IPS-20b (cell line): ENCODE data around the gene CABP4.

Experiments used
- H3K27ac ChIP-seq: one replicate; pipeline ENCODE4 v1.5.1; 2013; ENCODE audit warnings: low read length
- H3K27me3 ChIP-seq: 2 replicates; pipeline ENCODE4 v1.6.1; 2013; ENCODE audit warnings: mild to moderate bottlenecking, low read length, inconsistent platforms; ENCODE audit not compliant: insufficient read depth
- H3K36me3 ChIP-seq: 2 replicates; pipeline ENCODE4 v1.6.1; 2013; ENCODE audit warnings: low read depth, mild to moderate bottlenecking, inconsistent platforms, low read length, moderate library complexity; ENCODE audit not compliant: insufficient read depth
- H3K4me1 ChIP-seq: 2 replicates; pipeline ENCODE4 v1.6.1; 2013; ENCODE audit warnings: mild to moderate bottlenecking, control low read depth, inconsistent platforms, low read length, moderate library complexity; ENCODE audit not compliant: insufficient read depth
- H3K4me3 ChIP-seq: 2 replicates; pipeline ENCODE4 v1.5.1; 2013; ENCODE audit warnings: mild to moderate bottlenecking, low read length, inconsistent platforms
- H3K9ac ChIP-seq: 2 replicates; pipeline ENCODE4 v1.6.1; 2013; ENCODE audit warnings: low read depth, mild to moderate bottlenecking, inconsistent platforms, low read length, moderate library complexity
- H3K9me3 ChIP-seq: 2 replicates; pipeline ENCODE4 v1.6.1; 2013; ENCODE audit warnings: mild to moderate bottlenecking, low read depth, low read length, inconsistent platforms; ENCODE audit not compliant: insufficient read depth

CABP4 gene

GRCh38 chr11:67499808-67500483, 44.8 kb downstream of the CABP4 start:
- Histone ChIP-seq H3K4me3 (no peak overlapping the region), H3K27ac (no peak overlapping the region), H3K36me3 (peaks cover 14% of the 10 kb centered on the region), H3K27me3 (peaks cover 14% of the 10 kb centered on the region), H3K9me3 (no peaks in the 10 kb centered on the region), H3K9ac (no peak overlapping the region), H3K4me1 (no peaks in the 10 kb centered on the region)

DNA sequence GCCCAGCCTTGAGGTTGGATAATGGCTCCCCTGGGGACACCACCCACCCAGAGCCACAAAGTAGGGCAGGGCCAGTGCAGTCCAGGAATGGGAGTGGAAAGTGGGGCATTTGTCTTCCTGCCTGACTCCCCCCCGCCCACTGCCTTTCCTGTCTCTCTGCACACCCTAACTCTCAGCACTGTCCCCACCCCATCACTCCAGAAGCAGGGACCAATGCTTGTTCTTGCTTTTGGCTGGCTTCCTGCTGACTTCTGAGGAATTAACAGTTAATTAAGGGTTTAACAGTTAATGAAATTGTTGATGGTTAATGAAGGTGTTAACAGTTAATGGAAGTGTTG, 45.3 kb downstream of the CABP4 start:
- Histone ChIP-seq H3K36me3 (peaks cover 14% of the 10 kb centered on the region), H3K9ac (no peak overlapping the region), H3K4me1 (peaks cover 1% of the 10 kb centered on the region; the same call in 1 of the 2 replicates), H3K27ac (no peak overlapping the region), H3K9me3 (no peaks in the 10 kb centered on the region), H3K4me3 (no peak overlapping the region), H3K27me3 (peaks cover 14% of the 10 kb centered on the region)

DNA sequence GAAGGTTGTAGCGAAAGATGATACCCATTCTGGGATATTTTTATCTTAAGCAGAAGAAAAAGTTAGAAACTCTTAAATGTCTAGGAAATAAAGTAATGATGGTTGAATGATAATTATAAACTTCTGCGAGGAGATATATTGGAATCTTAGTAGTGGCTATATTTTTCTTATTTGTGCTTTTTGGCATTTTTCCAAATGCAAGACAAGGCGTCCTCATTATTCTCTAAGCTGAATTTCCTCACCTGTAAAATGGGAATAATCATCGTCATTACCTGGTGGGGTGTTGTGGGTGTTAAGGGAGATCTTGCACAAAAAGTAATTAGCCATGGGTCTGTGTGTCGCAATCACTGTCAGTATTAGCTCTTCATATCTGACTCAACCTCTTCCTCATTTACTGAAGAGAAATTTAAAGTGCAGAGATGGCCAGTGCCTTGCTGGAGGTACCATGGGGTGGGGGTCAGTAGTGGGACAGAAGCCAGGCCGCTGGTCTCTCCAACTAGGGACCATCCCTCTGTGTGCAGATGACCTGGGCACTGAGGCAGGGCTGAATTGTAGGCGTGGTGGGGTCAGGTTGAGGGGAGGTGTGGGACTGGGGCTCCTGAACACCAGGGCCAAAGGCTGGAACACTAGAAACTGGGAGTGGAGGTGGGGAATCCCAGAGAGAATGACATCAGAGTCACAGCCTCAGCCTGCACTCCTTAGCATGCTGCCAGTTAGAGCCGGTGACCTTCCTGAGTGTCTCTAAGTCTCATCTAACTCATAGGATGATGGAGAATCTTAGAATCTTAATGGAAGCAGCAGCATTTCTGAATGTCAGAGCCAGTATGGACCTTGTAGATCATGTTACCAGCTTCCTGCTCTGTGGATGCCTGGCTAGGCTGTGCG, 45.9 kb downstream of the CABP4 start:
- Histone ChIP-seq H3K9me3 (no peaks in the 10 kb centered on the region), H3K4me1 (peaks cover 5% of the 10 kb centered on the region; the same call in 1 of the 2 replicates), H3K36me3 (peaks cover 14% of the 10 kb centered on the region), H3K9ac (no peak overlapping the region), H3K4me3 (no peak overlapping the region), H3K27me3 (peaks cover 14% of the 10 kb centered on the region), H3K27ac (no peak overlapping the region)

GRCh38 chr11:67501854-67502253, 46.7 kb downstream of the CABP4 start:
- H3K4me1 ChIP-seq = peaks cover 5% of the 10 kb centered on the region; the same call in 1 of the 2 replicates
- no peak overlapping the region for H3K4me3 ChIP-seq
- H3K36me3 ChIP-seq = peaks cover 16% of the 10 kb centered on the region
- H3K9me3 ChIP-seq = no peaks in the 10 kb centered on the region
- H3K27ac ChIP-seq = no peak overlapping the region
- H3K27me3 ChIP-seq = peaks cover 14% of the 10 kb centered on the region
- H3K9ac ChIP-seq = no peak overlapping the region

DNA sequence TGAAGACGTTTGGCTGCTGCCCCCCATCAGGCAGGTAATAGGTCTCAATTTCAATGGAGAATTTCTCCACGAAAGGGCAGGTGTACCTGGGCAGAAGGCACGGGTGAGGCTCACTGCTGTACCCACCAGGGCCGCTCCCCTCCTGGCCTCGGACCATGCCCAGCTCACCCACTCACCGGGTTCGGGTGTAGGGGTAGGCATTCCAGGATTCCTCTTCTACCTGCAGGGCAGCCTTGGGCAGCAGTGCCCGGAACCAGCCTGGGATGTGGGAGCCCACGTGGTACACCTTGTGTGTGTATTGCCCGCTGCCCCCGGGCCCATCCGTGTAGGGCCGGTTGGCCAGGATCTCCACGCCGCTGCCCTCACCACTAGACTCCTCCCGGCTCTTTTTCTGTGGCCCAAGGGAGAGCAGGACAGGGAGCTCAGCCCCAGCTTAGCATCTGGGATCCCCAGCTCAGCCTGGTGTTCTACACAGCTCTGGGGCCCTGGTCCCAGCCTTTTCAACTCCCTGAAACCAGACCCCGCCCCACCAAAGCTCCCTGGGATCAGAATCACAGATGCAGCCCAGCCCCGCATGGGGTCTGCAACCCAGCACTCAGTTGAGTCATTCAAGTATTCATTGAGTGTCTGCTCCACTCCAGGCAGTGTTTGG, 47.3 kb downstream of the CABP4 start:
- Histone ChIP-seq H3K9ac (no peak overlapping the region), H3K27ac (no peak overlapping the region), H3K27me3 (peaks cover 14% of the 10 kb centered on the region), H3K4me1 (peaks cover 5% of the 10 kb centered on the region; the same call in 1 of the 2 replicates), H3K36me3 (peaks cover 16% of the 10 kb centered on the region), H3K4me3 (no peak overlapping the region), H3K9me3 (no peaks in the 10 kb centered on the region)

DNA sequence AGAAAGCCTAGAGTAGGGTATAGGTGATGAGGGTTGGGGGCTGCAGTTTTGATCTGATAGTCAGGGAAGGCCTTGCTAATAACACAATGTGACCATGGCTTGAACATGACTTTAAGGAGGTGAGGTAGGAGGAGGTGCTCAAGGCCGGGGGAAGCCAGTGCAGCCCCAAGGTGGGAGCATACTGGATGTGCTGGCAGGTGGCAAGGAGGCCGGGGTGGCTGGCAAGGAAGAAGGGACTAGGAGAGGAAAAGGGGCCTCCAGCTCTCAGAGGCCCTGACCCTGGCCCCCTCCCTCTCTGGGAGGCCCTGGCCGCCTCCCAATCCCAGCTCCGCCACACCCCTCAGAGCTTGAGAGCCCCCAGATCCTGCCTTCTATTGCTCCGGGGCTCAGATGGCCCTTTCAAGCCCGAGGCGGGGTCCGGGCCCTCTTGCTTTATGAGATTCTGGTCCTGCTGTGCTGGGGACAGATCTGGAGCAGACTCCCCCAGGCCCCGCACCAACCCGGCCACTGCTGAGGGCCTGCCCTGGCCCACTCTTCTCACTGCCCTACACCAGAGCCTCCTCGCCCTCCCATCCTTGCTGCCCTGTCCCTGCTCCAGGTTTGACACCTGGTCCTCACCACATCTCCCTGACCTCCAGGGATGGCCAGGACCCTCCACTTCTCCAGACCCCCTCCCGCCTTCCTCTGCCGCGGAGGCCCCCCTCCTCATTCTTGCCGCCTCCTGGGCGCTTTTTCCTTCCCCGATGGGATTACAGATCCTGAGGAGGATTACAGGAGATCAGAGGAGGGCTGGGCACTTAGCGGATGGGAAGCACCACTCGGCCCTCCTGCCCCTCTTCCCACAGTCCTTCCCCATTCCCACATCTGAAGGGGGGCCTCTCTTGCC, 48.2 kb downstream of the CABP4 start:
- peak overlapping the region; percentile 82; the same call in 1 of the 2 replicates for H3K4me3 ChIP-seq
- peaks cover 14% of the 10 kb centered on the region for H3K27me3 ChIP-seq
- no peak overlapping the region for H3K27ac ChIP-seq
- no peaks in the 10 kb centered on the region for H3K9me3 ChIP-seq
- H3K9ac ChIP-seq = peak overlapping the region; percentile 48; the same call in 1 of the 2 replicates
- peaks cover 5% of the 10 kb centered on the region; the same call in 1 of the 2 replicates for H3K4me1 ChIP-seq
- H3K36me3 ChIP-seq = peaks cover 16% of the 10 kb centered on the region

DNA sequence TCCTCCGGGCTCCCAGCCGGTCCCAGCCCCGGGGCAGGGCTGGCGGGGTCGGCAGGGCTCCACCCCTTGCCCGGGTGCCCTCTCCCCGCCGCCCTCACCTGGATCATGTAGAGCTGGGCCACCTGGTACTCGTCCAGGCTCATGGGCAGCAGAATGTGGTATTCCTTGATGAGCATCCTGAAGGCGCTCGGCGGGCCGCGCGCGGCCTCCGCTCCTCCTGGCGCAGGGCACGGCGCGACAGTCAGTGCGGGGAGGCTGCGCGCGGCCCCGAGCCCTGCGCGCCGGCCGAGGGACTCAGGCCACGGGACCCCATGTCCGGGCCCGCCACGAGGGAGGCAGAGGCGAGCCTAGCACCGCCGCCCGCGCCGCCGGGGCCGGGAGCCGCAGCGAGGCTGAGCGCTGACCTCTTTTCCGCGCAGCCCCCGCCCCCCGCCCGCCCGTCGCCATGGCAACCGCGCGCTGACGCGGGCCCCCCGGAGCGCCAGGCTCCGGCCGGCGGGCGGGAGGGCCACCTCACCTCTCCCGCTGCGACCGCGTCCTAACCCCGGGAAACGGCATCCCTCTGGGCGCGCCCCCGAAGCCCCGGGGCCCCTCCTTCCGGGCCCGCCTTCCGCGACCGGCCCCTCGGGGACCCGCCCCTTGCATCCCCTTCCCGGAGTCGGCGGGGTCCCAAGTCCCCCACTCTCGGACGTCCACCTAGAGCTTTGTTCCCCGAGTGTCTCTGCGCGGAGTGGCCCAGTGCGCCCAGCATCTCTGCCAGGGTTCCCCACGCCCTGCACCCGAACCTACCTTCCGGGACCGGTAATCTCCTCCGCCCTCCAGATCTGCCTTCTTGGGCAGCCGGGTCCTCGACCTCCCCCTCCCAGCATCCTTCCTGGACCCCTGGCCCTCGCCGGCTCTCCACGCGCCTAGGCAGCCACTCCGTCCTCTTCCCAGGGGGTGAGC, 49.1 kb downstream of the CABP4 start:
- Histone ChIP-seq H3K27me3 (peaks cover 14% of the 10 kb centered on the region), H3K4me1 (peaks cover 5% of the 10 kb centered on the region; the same call in 1 of the 2 replicates), H3K36me3 (peaks cover 16% of the 10 kb centered on the region), H3K9me3 (no peaks in the 10 kb centered on the region), H3K9ac (peak overlapping the region; percentile 72), H3K4me3 (peak overlapping the region; percentile 82), H3K27ac (no peak overlapping the region)

GRCh38 chr11:67504950-67505581, 49.9 kb downstream of the CABP4 start, which contains the start of gene PITPNM1:
Gene PITPNM1, minus strand, starts transcription at chr11:67505363. Its CDS starts 1,183 bp downstream, at chr11:67504180.
- no peak within 1 kb of the TSS for H3K27ac ChIP-seq
- H3K4me1 ChIP-seq = peaks cover 5% of the 10 kb centered on the region; the same call in 1 of the 2 replicates
- peak within 1 kb of the TSS; percentile 72 for H3K9ac ChIP-seq
- peaks cover 14% of the 10 kb centered on the region for H3K27me3 ChIP-seq
- peak within 1 kb of the TSS; percentile 82 for H3K4me3 ChIP-seq
- no peaks in the 10 kb centered on the region for H3K9me3 ChIP-seq
- H3K36me3 ChIP-seq = peaks cover 16% of the 10 kb centered on the region

DNA sequence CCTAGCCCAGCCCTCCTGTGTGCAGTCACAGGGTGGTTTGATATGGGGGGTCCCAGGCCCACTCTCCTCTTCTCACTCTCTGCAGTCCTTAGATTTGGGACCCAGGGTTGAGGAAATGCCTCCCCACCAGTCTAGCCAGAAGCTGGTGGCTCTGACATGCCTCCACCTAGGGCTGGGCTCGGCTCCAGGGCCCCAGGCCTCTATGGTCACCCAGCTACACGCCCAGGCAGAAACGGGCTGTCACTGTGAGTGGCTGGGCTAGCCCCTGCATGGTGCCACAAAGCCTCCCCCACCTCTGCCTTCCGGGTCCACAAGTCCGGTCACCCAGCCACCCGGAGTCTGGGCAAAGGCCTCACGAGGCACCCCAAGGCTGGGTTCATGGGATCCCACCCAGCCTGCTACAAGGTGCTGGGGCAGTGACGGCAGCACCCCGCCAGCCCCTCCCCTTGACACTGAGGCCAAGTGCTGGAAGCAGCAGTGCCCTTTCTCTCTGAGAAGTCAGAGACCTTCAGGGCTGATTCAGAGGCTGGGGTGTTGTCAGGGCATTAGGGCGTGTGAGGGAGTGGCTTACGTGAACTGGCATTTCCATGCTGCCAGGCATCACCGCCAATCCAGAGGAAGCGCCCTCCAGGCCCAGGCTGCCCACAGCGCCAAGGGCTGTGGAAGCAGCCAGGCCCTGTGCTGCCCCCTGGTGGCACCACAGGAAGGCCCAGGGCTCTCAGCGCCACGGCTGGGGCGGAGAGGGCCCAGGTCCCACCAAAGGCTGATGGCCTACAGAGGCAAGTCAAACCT, 50.6 kb downstream of the CABP4 start:
- H3K4me1 ChIP-seq = peaks cover 5% of the 10 kb centered on the region; the same call in 1 of the 2 replicates

More for the DNA sequence above, 50.6 kb downstream of the CABP4 start:
- no peak overlapping the region for H3K9ac ChIP-seq
- H3K36me3 ChIP-seq = peaks cover 14% of the 10 kb centered on the region
- H3K27ac ChIP-seq = no peak overlapping the region
- H3K9me3 ChIP-seq = no peaks in the 10 kb centered on the region
- peaks cover 14% of the 10 kb centered on the region for H3K27me3 ChIP-seq
- H3K4me3 ChIP-seq = peak overlapping the region; percentile 82; the same call in 1 of the 2 replicates
